ENCODE results near the gene TMEM81.

Gene TMEM81

DNA sequence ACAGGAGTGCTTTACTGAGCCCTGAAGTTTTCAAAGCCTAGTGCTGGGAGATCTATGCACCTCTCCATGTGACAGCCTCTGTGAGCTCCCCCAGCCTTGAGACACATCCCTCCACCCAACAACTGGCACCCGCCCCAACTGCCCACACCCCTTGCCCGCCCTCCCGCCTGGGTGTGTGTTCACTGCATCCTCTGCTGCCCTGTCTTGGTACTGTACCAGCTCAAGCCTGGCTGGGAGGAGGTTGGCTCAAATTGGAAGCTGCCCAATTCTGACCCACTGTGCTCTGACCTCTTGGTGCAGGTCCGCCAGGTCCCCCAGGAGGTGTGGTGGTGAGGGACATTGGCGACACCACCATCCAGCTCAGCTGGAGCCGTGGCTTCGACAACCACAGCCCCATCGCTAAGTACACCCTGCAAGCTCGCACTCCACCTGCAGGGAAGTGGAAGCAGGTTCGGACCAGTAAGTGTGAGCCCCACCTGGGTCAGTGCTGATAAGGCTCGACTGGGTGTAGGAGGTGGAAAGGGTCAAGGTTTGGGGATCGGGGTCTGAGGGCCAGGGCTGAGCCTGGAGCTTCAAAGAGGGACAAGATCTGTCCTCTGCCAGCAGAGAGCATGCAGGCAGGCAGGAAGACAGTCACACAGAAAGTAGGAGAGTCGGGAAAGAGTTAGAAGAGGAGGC lies 18.0 kb downstream of the TMEM81 start:
- Histone ChIP-seq H3K4me1 (ENCODE audit: insufficient read depth, insufficient read length) (peaks cover 8% of the 10 kb centered on the region), H3K36me3 (ENCODE audit: insufficient read depth, insufficient read length, low read length) (no peaks in the 10 kb centered on the region), H3K9ac (ENCODE audit: insufficient read length, low read depth) (no peak overlapping the region), H3K4me3 (ENCODE audit: insufficient read length, low read depth) (no peak overlapping the region), H3K9me3 (ENCODE audit: insufficient read depth, low read length) (no peaks in the 10 kb centered on the region), H3K27me3 (ENCODE audit: insufficient read depth, insufficient read length) (peaks cover 4% of the 10 kb centered on the region)
- TF ChIP-seq YY1 (IDR thresholded peaks at IDR 0.05; ENCODE audit: insufficient read depth, insufficient read length) (no peak), ZNF274 (IDR thresholded peaks at IDR 0.05; ENCODE audit: low read depth, low read length) (no peak), SUZ12 (IDR thresholded peaks at IDR 0.05; ENCODE audit: extremely low read depth, insufficient read depth, insufficient read length) (no peak)
- DNase-seq (ENCODE audit: low read depth, low spot score) = no peak

DNA sequence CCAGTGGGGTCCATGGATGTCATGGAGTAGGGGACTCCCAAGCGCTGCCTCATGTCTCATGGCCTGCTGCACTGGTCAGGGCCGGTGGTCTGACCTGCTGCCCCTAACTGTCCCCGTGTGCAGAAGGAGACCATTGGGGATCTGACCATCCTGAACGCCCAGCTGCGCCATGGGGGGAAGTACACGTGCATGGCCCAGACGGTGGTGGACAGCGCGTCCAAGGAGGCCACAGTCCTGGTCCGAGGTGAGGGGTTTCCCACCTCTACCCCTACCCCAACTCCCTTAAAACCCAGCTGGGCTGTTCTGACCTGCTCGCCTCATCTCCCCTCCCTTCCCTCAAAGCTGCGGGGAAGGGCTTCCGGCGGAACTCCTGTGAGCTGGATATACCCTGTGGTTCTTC lies 18.6 kb downstream of the TMEM81 start:
- no peaks in the 10 kb centered on the region for H3K9me3 ChIP-seq (ENCODE audit: insufficient read depth, low read length)
- peaks cover 13% of the 10 kb centered on the region for H3K4me1 ChIP-seq (ENCODE audit: insufficient read depth, insufficient read length)
- DNase-seq (ENCODE audit: low read depth, low spot score) = no peak
- peaks cover 9% of the 10 kb centered on the region for H3K27me3 ChIP-seq (ENCODE audit: insufficient read depth, insufficient read length)
- H3K9ac ChIP-seq (ENCODE audit: insufficient read length, low read depth) = no peak overlapping the region
- no peaks in the 10 kb centered on the region for H3K36me3 ChIP-seq (ENCODE audit: insufficient read depth, insufficient read length, low read length)
- no peak overlapping the region for H3K4me3 ChIP-seq (ENCODE audit: insufficient read length, low read depth)
- TF ChIP-seq YY1 (IDR thresholded peaks at IDR 0.05; ENCODE audit: insufficient read depth, insufficient read length) (no peak), SUZ12 (IDR thresholded peaks at IDR 0.05; ENCODE audit: extremely low read depth, insufficient read depth, insufficient read length) (no peak), ZNF274 (IDR thresholded peaks at IDR 0.05; ENCODE audit: low read depth, low read length) (no peak)

DNA sequence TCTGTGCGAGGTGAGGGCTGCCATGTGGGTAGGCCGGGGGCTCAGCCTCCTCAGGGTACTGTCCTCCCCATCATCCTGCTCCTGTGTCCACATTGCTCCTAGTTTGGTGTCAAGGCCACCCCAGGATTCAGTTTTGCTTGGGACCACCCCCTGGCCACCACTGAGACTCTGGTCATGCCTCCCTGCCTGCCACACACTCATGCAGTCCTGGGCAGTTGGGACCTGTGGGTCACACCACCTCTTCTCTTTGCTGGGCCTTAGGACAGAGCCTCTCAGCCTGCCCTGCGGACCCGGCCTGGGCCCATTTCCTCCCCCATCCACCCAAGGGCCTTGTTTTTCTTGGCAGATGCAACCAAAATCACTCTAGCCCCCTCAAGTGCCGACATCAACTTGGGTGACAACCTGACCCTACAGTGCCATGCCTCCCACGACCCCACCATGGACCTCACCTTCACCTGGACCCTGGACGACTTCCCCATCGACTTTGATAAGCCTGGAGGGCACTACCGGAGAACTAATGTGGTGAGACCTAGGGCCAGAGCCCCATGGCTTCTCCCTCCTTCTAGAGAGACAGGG lies 19.4 kb downstream of the TMEM81 start:
- TF ChIP-seq YY1 (IDR thresholded peaks at IDR 0.05; ENCODE audit: insufficient read depth, insufficient read length) = no peak
- no peak for TF ChIP-seq SUZ12 (IDR thresholded peaks at IDR 0.05; ENCODE audit: extremely low read depth, insufficient read depth, insufficient read length)
- no peak for TF ChIP-seq ZNF274 (IDR thresholded peaks at IDR 0.05; ENCODE audit: low read depth, low read length)
- Histone ChIP-seq H3K4me3 (ENCODE audit: insufficient read length, low read depth) (no peak overlapping the region), H3K36me3 (ENCODE audit: insufficient read depth, insufficient read length, low read length) (no peaks in the 10 kb centered on the region), H3K9me3 (ENCODE audit: insufficient read depth, low read length) (no peaks in the 10 kb centered on the region), H3K4me1 (ENCODE audit: insufficient read depth, insufficient read length) (peaks cover 13% of the 10 kb centered on the region), H3K27me3 (ENCODE audit: insufficient read depth, insufficient read length) (peaks cover 10% of the 10 kb centered on the region), H3K9ac (ENCODE audit: insufficient read length, low read depth) (no peak overlapping the region)
- no peak for DNase-seq (ENCODE audit: low read depth, low spot score)

DNA sequence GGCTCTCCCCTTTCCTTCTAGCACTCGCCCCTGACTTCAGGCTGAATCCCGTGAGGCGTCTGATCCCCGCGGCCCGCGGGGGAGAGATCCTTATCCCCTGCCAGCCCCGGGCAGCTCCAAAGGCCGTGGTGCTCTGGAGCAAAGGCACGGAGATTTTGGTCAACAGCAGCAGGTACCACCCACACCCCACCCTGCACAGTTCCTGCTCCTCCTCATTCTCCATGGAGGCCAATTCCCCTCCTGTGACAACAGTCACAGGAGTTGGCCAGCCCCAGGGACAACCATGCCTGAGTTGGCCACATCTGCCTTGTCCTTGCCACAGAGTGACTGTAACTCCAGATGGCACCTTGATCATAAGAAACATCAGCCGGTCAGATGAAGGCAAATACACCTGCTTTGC lies 20.0 kb downstream of the TMEM81 start:
- TF ChIP-seq ZNF274 (IDR thresholded peaks at IDR 0.05; ENCODE audit: low read depth, low read length) = no peak
- no peak for TF ChIP-seq SUZ12 (IDR thresholded peaks at IDR 0.05; ENCODE audit: extremely low read depth, insufficient read depth, insufficient read length)
- TF ChIP-seq YY1 (IDR thresholded peaks at IDR 0.05; ENCODE audit: insufficient read depth, insufficient read length) = no peak
- Histone ChIP-seq H3K9me3 (ENCODE audit: insufficient read depth, low read length) (no peaks in the 10 kb centered on the region), H3K4me1 (ENCODE audit: insufficient read depth, insufficient read length) (peaks cover 13% of the 10 kb centered on the region), H3K36me3 (ENCODE audit: insufficient read depth, insufficient read length, low read length) (no peaks in the 10 kb centered on the region), H3K9ac (ENCODE audit: insufficient read length, low read depth) (no peak overlapping the region), H3K27me3 (ENCODE audit: insufficient read depth, insufficient read length) (peaks cover 14% of the 10 kb centered on the region), H3K4me3 (ENCODE audit: insufficient read length, low read depth) (no peak overlapping the region)
- DNase-seq (ENCODE audit: low read depth, low spot score) = no peak

DNA sequence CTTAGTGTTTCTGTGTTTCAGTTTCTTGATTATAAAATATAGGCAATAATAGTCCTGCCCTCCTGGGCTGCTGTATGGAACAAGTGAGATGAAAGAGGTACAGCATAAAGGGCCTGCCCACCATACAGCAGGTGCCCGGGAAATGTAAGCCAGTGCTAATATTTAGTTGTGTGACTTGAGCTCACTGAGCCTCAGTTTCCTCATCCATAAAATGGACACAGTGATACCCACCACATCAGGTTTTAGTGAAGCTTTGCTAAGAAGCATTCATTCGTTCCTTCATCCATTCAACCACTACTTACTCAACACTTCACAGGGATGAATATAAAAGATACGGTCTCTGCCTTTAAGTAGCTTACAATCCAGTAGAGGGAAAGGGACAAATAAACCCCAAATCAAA lies 21.4 kb downstream of the TMEM81 start:
- H3K36me3 ChIP-seq (ENCODE audit: insufficient read depth, insufficient read length, low read length) = no peaks in the 10 kb centered on the region
- H3K9ac ChIP-seq (ENCODE audit: insufficient read length, low read depth) = no peak overlapping the region
- H3K27me3 ChIP-seq (ENCODE audit: insufficient read depth, insufficient read length) = peaks cover 18% of the 10 kb centered on the region
- no peak for TF ChIP-seq YY1 (IDR thresholded peaks at IDR 0.05; ENCODE audit: insufficient read depth, insufficient read length)
- no peak for TF ChIP-seq SUZ12 (IDR thresholded peaks at IDR 0.05; ENCODE audit: extremely low read depth, insufficient read depth, insufficient read length)
- TF ChIP-seq ZNF274 (IDR thresholded peaks at IDR 0.05; ENCODE audit: low read depth, low read length) = no peak
- H3K4me1 ChIP-seq (ENCODE audit: insufficient read depth, insufficient read length) = peaks cover 13% of the 10 kb centered on the region
- H3K9me3 ChIP-seq (ENCODE audit: insufficient read depth, low read length) = no peaks in the 10 kb centered on the region
- no peak overlapping the region for H3K4me3 ChIP-seq (ENCODE audit: insufficient read length, low read depth)
- no peak for DNase-seq (ENCODE audit: low read depth, low spot score)

DNA sequence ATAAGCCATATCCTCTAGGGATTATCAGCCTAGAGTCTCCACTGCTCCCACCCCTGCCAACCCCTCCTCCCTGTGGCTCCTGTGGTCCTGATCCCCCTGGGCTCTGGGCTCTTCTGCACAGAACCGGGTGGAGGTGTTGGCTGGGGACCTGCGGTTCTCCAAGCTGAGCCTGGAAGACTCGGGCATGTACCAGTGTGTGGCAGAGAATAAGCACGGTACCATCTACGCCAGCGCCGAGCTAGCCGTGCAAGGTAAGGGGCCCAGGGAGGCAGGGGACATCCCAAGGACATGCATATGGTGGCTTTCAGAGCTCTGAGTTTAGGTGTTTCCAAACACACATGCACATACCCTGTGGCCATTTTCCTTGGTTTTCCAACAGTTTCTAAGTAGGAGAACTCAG lies 21.9 kb downstream of the TMEM81 start:
- TF ChIP-seq SUZ12 (IDR thresholded peaks at IDR 0.05; ENCODE audit: extremely low read depth, insufficient read depth, insufficient read length) (no peak), YY1 (IDR thresholded peaks at IDR 0.05; ENCODE audit: insufficient read depth, insufficient read length) (no peak), ZNF274 (IDR thresholded peaks at IDR 0.05; ENCODE audit: low read depth, low read length) (no peak)
- Histone ChIP-seq H3K9ac (ENCODE audit: insufficient read length, low read depth) (no peak overlapping the region), H3K9me3 (ENCODE audit: insufficient read depth, low read length) (no peaks in the 10 kb centered on the region), H3K36me3 (ENCODE audit: insufficient read depth, insufficient read length, low read length) (no peaks in the 10 kb centered on the region), H3K4me1 (ENCODE audit: insufficient read depth, insufficient read length) (peaks cover 13% of the 10 kb centered on the region), H3K4me3 (ENCODE audit: insufficient read length, low read depth) (no peak overlapping the region), H3K27me3 (ENCODE audit: insufficient read depth, insufficient read length) (peaks cover 18% of the 10 kb centered on the region)
- DNase-seq (ENCODE audit: low read depth, low spot score) = no peak

DNA sequence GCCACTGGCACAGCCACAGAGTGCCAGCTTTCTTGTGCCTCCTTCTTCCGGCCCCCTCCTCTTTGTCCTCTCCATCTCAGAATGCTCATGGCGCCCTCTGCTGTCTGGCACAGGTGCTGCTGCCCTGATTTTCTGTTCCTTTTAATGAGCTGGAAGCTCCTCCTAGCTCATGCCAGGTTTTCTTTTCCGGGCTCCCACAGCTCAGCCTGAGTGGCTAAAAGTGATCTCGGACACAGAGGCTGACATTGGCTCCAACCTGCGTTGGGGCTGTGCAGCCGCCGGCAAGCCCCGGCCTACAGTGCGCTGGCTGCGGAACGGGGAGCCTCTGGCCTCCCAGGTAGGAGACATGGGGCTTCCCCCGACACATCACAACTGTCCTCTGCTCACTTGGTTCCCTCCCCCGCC lies 22.6 kb downstream of the TMEM81 start:
- peaks cover 13% of the 10 kb centered on the region for H3K4me1 ChIP-seq (ENCODE audit: insufficient read depth, insufficient read length)
- no peaks in the 10 kb centered on the region for H3K9me3 ChIP-seq (ENCODE audit: insufficient read depth, low read length)
- H3K4me3 ChIP-seq (ENCODE audit: insufficient read length, low read depth) = no peak overlapping the region
- no peak overlapping the region for H3K9ac ChIP-seq (ENCODE audit: insufficient read length, low read depth)
- TF ChIP-seq SUZ12 (IDR thresholded peaks at IDR 0.05; ENCODE audit: extremely low read depth, insufficient read depth, insufficient read length) = no peak
- TF ChIP-seq ZNF274 (IDR thresholded peaks at IDR 0.05; ENCODE audit: low read depth, low read length) = no peak
- TF ChIP-seq YY1 (IDR thresholded peaks at IDR 0.05; ENCODE audit: insufficient read depth, insufficient read length) = no peak
- H3K27me3 ChIP-seq (ENCODE audit: insufficient read depth, insufficient read length) = peaks cover 18% of the 10 kb centered on the region
- DNase-seq (ENCODE audit: low read depth, low spot score) = peak; percentile 83
- H3K36me3 ChIP-seq (ENCODE audit: insufficient read depth, insufficient read length, low read length) = no peaks in the 10 kb centered on the region
